Neutrophil (primary cell): ENCODE results near the gene NDUFAF7.
"Not testable (repeated sequence)": the region's sequence is repeated elsewhere in the genome, so short reads cannot be mapped to it uniquely, and the experiment has no call there.

Experiments used
- H3K27ac ChIP-seq: fragments of 200-600 bp; sonication (generic); 2 replicates; pipeline ENCODE4 v1.5.1; 2016; ENCODE audit warnings: mild to moderate bottlenecking, moderate library complexity
- H3K27me3 ChIP-seq: fragments of 200-600 bp; sonication (generic); 2 replicates; pipeline ENCODE4 v1.6.0; 2016; ENCODE audit warnings: mild to moderate bottlenecking
- H3K36me3 ChIP-seq: fragments of 200-600 bp; sonication (generic); 2 replicates; pipeline ENCODE4 v1.5.1; 2017
- H3K4me1 ChIP-seq, 2 experiments: fragments of 200-600 bp in 1 of 2; sonication (generic) in 1 of 2; 1 replicate in 1 of 2; 2 replicates in 1 of 2; pipeline versions ENCODE4 v1.5.1 to v1.6.1; 2013 to 2016; ENCODE audit warnings: low read depth in 1 of 2, low read length in 1 of 2, mild to moderate bottlenecking in 1 of 2, moderate library complexity in 1 of 2; ENCODE audit not compliant: control insufficient read depth in 1 of 2, insufficient read depth in 1 of 2
- H3K4me3 ChIP-seq, 2 experiments: fragments of 200-600 bp in 1 of 2; sonication (generic) in 1 of 2; 1 replicate in 1 of 2; 2 replicates in 1 of 2; pipeline ENCODE4 v1.5.1; 2013 to 2016; ENCODE audit warnings: low read depth in 1 of 2, low read length in 1 of 2, mild to moderate bottlenecking in 1 of 2, moderate library complexity in 1 of 2
- H3K9me3 ChIP-seq: fragments of 200-600 bp; sonication (generic); 2 replicates; pipeline ENCODE4 v1.5.1; 2016
- TF ChIP-seq, protein P1 (sequence below): fragments of 200-600 bp; sonication (generic); IDR thresholded peaks from 2 replicates; pipeline ENCODE4 v1.5.1; 2016; ENCODE audit warnings: antibody characterized with exemption

The NDUFAF7 gene

GRCh38 chr2:37198681-37199065 lies 32.8 kb upstream of the NDUFAF7 start:
- Histone ChIP-seq H3K4me1 (peaks cover 38 to 48% of the 10 kb centered on the region in 2 experiments), H3K27ac (no peak overlapping the region), H3K27me3 (no peaks in the 10 kb centered on the region), H3K4me3 (no peak overlapping the region), H3K9me3 (no peaks in the 10 kb centered on the region), H3K36me3 (peaks cover 18% of the 10 kb centered on the region)
- TF ChIP-seq, protein P1, sequence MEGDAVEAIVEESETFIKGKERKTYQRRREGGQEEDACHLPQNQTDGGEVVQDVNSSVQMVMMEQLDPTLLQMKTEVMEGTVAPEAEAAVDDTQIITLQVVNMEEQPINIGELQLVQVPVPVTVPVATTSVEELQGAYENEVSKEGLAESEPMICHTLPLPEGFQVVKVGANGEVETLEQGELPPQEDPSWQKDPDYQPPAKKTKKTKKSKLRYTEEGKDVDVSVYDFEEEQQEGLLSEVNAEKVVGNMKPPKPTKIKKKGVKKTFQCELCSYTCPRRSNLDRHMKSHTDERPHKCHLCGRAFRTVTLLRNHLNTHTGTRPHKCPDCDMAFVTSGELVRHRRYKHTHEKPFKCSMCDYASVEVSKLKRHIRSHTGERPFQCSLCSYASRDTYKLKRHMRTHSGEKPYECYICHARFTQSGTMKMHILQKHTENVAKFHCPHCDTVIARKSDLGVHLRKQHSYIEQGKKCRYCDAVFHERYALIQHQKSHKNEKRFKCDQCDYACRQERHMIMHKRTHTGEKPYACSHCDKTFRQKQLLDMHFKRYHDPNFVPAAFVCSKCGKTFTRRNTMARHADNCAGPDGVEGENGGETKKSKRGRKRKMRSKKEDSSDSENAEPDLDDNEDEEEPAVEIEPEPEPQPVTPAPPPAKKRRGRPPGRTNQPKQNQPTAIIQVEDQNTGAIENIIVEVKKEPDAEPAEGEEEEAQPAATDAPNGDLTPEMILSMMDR, result no peak

DNA sequence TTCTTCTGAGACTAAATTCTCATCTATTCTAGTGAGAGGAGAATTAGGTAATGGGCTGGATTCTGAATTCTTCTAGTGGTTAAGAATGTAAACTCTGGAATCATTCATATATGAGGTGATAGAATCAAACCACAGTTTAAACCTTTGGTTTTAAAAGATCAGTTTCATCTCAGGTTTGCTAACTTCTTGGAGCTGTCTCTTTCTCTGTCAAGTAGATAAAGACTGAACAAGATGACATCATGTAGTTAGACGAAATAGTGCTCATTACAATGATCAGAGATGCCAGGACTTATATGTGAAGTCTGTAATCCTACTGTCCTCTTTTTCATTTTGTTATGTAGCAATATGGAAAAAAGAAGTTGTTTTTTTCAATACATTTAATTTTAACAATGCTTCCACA lies 30.2 kb upstream of the NDUFAF7 start:
- Histone ChIP-seq H3K27me3 (no peaks in the 10 kb centered on the region), H3K36me3 (peaks cover 38% of the 10 kb centered on the region), H3K9me3 (no peaks in the 10 kb centered on the region), H3K4me1 (peaks cover 16 to 26% of the 10 kb centered on the region in 2 experiments), H3K4me3 (no peak overlapping the region), H3K27ac (no peak overlapping the region)
- TF ChIP-seq, protein P1, result no peak

DNA sequence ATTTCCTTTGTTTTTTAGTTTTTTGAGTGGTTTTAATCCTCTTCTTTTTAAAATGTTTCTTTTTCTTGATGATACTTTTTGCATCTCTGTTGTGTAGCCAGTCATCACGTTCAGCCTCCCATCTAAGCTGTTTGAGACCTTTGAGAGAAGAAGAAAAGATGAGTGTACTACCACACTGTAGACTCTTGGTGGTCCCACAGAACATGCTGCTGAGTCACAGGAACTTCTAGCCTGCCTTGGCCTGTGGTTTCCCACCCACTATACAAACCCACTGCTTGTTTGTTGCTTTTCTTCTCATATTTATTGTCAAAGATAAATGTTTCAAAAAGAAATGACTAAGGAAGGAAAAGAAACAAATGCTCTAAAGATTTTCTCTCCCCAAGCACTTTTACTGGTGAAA lies 29.7 kb upstream of the NDUFAF7 start:
- H3K27me3 ChIP-seq, result no peaks in the 10 kb centered on the region
- peaks cover 13 to 21% of the 10 kb centered on the region in 2 experiments for H3K4me1 ChIP-seq
- peaks cover 39% of the 10 kb centered on the region for H3K36me3 ChIP-seq
- H3K27ac ChIP-seq, result peak overlapping the region; percentile 5
- no peaks in the 10 kb centered on the region for H3K9me3 ChIP-seq
- TF ChIP-seq, protein P1, result no peak
- H3K4me3 ChIP-seq, result no peak overlapping the region

DNA sequence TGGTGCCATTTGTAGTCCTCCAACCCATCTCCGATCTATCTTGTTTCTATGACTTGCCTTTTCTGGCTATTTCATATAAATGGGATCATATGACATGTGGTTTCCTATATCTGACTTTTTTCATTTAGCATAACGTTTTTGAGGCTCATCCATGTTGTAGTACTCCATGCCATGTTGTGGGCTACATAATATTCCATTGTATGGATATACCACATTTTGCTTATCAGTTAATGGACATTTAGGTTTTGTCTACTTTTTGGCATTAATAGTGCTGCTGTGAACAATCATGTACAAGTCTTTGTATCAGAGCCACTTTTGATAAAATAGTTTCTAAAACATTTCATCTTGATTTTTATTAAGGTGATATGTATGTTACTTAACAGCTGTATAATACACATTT lies 27.8 kb upstream of the NDUFAF7 start:
- H3K27me3 ChIP-seq, result no peaks in the 10 kb centered on the region
- TF ChIP-seq, protein P1, result no peak
- peaks cover 0 to 4% of the 10 kb centered on the region in 2 experiments for H3K4me1 ChIP-seq
- no peak overlapping the region for H3K27ac ChIP-seq
- peaks cover 39% of the 10 kb centered on the region for H3K36me3 ChIP-seq
- H3K9me3 ChIP-seq, result no peaks in the 10 kb centered on the region
- no peak overlapping the region for H3K4me3 ChIP-seq

DNA sequence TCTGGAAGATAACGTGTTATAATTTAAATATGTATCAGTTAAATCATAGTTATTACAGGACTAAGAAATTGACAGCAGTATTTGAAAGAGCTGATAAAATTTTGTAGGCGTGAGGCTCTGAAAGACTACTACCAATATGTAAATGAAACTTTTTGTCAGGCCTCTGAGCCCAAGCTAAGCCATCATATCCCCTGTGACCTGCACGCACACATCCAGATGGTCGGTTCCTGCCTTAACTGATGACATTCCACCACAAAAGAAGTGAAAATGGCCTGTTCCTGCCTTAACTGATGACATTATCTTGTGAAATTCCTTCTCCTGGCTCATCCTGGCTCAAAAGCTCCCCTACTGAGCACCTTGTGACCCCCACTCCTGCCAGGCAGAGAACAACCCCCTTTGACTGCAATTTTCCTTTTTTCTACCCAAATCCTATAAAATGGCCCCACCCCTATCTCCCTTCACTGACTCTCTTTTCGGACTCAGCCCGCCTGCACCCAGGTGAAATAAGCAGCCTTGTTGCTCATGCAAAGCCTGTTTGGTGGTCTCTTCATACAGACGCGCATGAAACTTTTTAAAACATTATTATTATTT lies 26.3 kb upstream of the NDUFAF7 start:
- H3K27me3 ChIP-seq, H3K27ac ChIP-seq, H3K9me3 ChIP-seq, H3K4me1 ChIP-seq, H3K4me3 ChIP-seq: not testable (repeated sequence)
- H3K36me3 ChIP-seq, result peaks cover 44% of the 10 kb centered on the region

DNA sequence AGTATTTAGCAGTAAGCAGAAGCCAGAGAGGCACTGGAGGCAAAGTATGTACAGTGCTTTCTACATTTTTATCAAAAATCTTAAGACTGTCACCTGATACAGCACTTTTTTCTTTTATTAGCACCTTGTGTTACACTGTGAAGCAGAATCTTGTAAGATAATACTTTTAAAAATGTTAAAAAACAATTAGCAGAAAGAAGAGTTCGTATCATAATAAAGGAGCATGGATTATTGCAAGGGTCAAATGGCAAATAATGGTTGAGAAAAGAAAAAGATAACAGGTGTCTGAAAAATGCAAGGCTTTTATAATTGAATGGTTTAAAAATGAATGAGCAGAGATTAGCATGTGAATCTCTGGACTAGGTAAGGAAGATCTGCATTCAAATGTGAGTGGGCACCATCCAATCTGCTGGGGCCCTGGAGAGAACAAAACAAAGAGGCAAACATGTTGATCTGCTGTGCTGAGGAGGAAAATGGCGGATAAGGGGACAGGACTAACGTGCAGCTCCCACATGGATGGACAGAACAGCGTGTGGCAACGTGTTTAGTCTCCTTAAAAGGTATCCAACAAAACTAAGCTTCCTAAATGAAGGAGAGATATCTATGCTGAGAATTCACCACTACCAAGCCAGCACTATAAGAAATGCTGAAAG lies 25.6 kb upstream of the NDUFAF7 start:
- TF ChIP-seq, protein P1, result no peak
- no peaks in the 10 kb centered on the region for H3K4me1 ChIP-seq
- H3K27ac ChIP-seq, result no peak overlapping the region
- H3K4me3 ChIP-seq, result no peak overlapping the region
- no peaks in the 10 kb centered on the region for H3K27me3 ChIP-seq
- no peaks in the 10 kb centered on the region for H3K9me3 ChIP-seq
- H3K36me3 ChIP-seq, result peaks cover 44% of the 10 kb centered on the region

- not testable (repeated sequence) for H3K27ac ChIP-seq, H3K9me3 ChIP-seq, H3K4me1 ChIP-seq, H3K4me3 ChIP-seq, H3K27me3 ChIP-seq
- H3K36me3 ChIP-seq, result peaks cover 46% of the 10 kb centered on the region
Measured at GRCh38 chr2:37206760-37207159, 24.7 kb upstream of the NDUFAF7 start.
